ENCODE measurements around the gene FXYD2. TPM values are rescaled to one million over a fixed set of nuclear protein-coding genes. Genes with fewer than 3 reads are reported as not detected.

FXYD2 gene
- total and polyA plus RNA-seq, 2 of the 4 experiments (the other 2 are of a cell fraction), result 0.09 TPM; not detected in 1

- no peak overlapping the region for H2BK20ac ChIP-seq (ENCODE audit: low read depth, low read length)
- H4K8ac ChIP-seq (ENCODE audit: low read depth in 2 of 2, low read length in 2 of 2), result no peak overlapping the region
- H2AK9ac ChIP-seq (replicated peaks; ENCODE audit: low read depth, low read length, poor library complexity), result no peak overlapping the region
- H2AK5ac ChIP-seq (ENCODE audit: low read depth, low read length), result no peak overlapping the region
- no peak overlapping the region for H3K56ac ChIP-seq (ENCODE audit: extremely low read depth, insufficient read depth, low read length)
- no peak overlapping the region for H2BK120ac ChIP-seq (ENCODE audit: low read depth, low read length)
- no peak overlapping the region for H2BK15ac ChIP-seq (ENCODE audit: low read depth, low read length)
- no peak for ATAC-seq (ENCODE audit: low read depth)
- dilution Hi-C loops (cut with HindIII; ENCODE audit: low sequenced_read_pairs, unreplicated experiment), result no loop called here
- no peaks in the 10 kb centered on the region for H3K36me3 ChIP-seq (ENCODE audit: control insufficient read depth, insufficient read depth, low read length)
- no peaks in the 10 kb centered on the region for H3K9me1 ChIP-seq (ENCODE audit: insufficient read depth, low read length)
- no peak for DNase-seq
- no peak overlapping the region for H3K14ac ChIP-seq (replicated peaks; ENCODE audit: low read depth, low read length)
- no peaks in the 10 kb centered on the region for H4K20me1 ChIP-seq (ENCODE audit: insufficient read depth, low read length)
- no peak overlapping the region for H3K27ac ChIP-seq (ENCODE audit: insufficient read depth, low read length)
- in situ Hi-C loops (cut with MboI; ENCODE audit: low sequenced_read_pairs), result no loop called here
- no peaks in the 10 kb centered on the region for H3K9me3 ChIP-seq (ENCODE audit: control insufficient read depth, insufficient read depth, low read length)
- intact Hi-C loops (cut with micrococcal nuclease), result no loop called here
- H3K4ac ChIP-seq (ENCODE audit: low read depth, low read length), result no peak overlapping the region
- CTCF ChIA-PET, result interaction anchor here (1.3 kb wide), 1 partner anchor 26 kb away, joined by 4 read pairs; no protein-coding TSS in a partner anchor
- H3K4me3 ChIP-seq (ENCODE audit: insufficient read depth, low read depth, low read length), result no peak overlapping the region
- H2AFZ ChIP-seq (replicated peaks; ENCODE audit: low read length, poor library complexity), result no peak overlapping the region
- no peaks in the 10 kb centered on the region for H3K79me1 ChIP-seq (ENCODE audit: low read depth in 1 of 2, low read length in 2 of 2)
- no peak overlapping the region for H2BK5ac ChIP-seq (ENCODE audit: low read depth, low read length, poor library complexity, severe bottlenecking)
- no peak overlapping the region for H4K5ac ChIP-seq (ENCODE audit: low read depth, low read length)
- 20% methylated on average over 1 of the region's 4 CpGs; no CpG with 5 or more reads in 1 of the 2 experiments for WGBS, 2 experiments (ENCODE audit: extremely low coverage in 2 of 2, insufficient read length in 1 of 2)
- no peak overlapping the region for H3K4me2 ChIP-seq (ENCODE audit: low read depth, low read length)
- H3K27me3 ChIP-seq (ENCODE audit: control insufficient read depth, insufficient read depth, low read length), result peaks cover 33% of the 10 kb centered on the region
- POLR2A ChIA-PET (ENCODE audit: unreplicated experiment), result interaction anchor here (0.6 kb wide), 1 partner anchor 12 kb away, joined by 3 read pairs; no protein-coding TSS in a partner anchor
- H4K91ac ChIP-seq (ENCODE audit: insufficient read depth, low read depth, low read length), result no peak overlapping the region
- H3K23ac ChIP-seq (ENCODE audit: low read depth, low read length), result no peak overlapping the region
- H3K9ac ChIP-seq (ENCODE audit: low read depth, low read length), result no peak overlapping the region
- no peak for TF ChIP-seq ELK1 (IDR thresholded peaks at IDR 0.05; ENCODE audit: borderline replicate concordance, low read depth, low read length)
- no peak for TF ChIP-seq RFX5 (IDR thresholded peaks at IDR 0.05; ENCODE audit: low read depth, low read length)
- no peak for TF ChIP-seq POLR2A (IDR thresholded peaks at IDR 0.05; ENCODE audit: low read depth, low read length)
- no peak for TF ChIP-seq MAZ (IDR thresholded peaks at IDR 0.05; ENCODE audit: borderline replicate concordance, low read depth, low read length)
- H3K18ac ChIP-seq (ENCODE audit: low read depth, low read length), result no peak overlapping the region
- no peaks in the 10 kb centered on the region for H3K4me1 ChIP-seq (ENCODE audit: control insufficient read depth, insufficient read depth, low read length)
- BruUV-seq (replicated peaks), result no TSS peak
Measured at GRCh38 chr11:117781627-117782026, 42.9 kb downstream of the FXYD2 start.

Measured in IMR-90 (cell line).